NT2/D1 (cell line): Measurements from ENCODE around the gene CCDC185.

Source experiments
- SUZ12 ChIP-seq: IDR thresholded peaks from 2 replicates; pipeline ENCODE4 v1.6.1; 2011; ENCODE audit not compliant: insufficient read length, insufficient read depth; ENCODE audit errors: extremely low read depth
- YY1 ChIP-seq: IDR thresholded peaks from 2 replicates; pipeline ENCODE4 v1.6.1; 2011; ENCODE audit not compliant: insufficient read length, insufficient read depth
- ZNF274 ChIP-seq: IDR thresholded peaks from 2 replicates; pipeline ENCODE4 v1.6.1; 2011; ENCODE audit warnings: mild to moderate bottlenecking, low read depth, low read length

DNA sequence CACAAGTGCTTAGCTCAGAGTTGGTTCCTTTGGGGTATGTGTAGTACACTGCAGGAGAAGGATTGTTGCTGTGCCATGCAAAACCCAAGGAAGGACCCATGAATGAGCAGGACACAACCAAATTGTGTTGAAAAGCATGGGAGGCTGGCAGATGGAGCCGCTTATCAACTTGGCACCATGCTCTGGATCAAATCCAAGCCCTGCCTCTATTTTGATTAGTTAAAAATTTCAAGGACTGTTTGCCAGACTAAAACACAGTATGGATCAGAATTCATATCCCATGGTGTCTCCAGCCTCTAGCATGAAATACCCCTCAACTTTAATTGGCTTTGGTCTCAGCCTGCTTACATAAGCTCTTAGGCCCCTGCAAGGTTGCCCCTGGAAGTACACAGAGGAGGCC lies 27.8 kb downstream of the CCDC185 start:
- TF ChIP-seq ZNF274 (no peak), YY1 (no peak), SUZ12 (no peak)
